ENCODE measurements around the gene NEK7.

Gene NEK7

GRCh38 chr1:198258491-198258890 is 101.7 kb downstream of the NEK7 start:
- TF ChIP-seq ZNF274 (IDR thresholded peaks at IDR 0.05; ENCODE audit: low read depth, low read length), result no peak
- no peak overlapping the region for H3K4me3 ChIP-seq (ENCODE audit: low read length)

- TF ChIP-seq ZNF274 (IDR thresholded peaks at IDR 0.05; ENCODE audit: low read depth, low read length), result no peak
- no peak overlapping the region for H3K4me3 ChIP-seq (ENCODE audit: low read length)
Measured at GRCh38 chr1:198259333-198260074, 102.7 kb downstream of the NEK7 start.

DNA sequence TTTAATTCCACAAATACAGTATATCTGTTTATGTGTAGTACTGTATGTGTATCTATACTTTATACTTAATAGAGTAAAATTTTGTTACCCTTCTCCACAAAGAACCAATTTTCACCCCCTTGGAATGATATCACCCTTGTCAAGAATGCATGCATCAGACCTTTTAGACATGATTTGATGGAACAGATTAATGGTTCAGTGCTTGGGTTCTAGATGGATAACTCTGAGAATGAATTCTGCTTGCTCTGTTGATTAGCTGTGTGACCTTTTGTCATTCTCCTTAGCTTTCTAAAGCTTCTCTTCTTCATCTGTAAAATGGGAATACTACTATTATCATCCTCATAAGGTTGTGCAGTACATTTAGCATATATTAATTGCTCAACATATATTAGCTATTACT is 105.1 kb downstream of the NEK7 start:
- H3K4me3 ChIP-seq (ENCODE audit: low read length), result no peak overlapping the region
- TF ChIP-seq ZNF274 (IDR thresholded peaks at IDR 0.05; ENCODE audit: low read depth, low read length), result no peak

DNA sequence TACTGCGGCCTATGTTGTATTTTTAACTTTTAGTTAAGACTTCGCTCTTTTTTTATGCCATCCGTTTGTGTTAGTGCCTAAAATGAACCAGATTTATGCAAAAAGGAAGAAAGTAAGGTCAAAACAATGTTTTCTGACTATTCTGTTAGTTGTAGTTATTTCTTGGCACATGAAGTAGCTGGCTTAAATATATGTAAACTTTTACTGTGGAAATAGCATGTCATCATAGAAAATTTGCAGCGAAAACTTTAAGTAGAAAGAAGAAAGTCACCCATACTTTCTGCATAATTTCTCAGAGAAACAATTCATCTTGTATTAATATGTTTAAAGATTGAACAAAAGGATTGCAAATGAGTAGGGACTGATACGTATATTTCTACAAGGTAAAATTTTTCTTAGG is 106.4 kb downstream of the NEK7 start:
- no peak overlapping the region for H3K4me3 ChIP-seq (ENCODE audit: low read length)
- no peak for TF ChIP-seq ZNF274 (IDR thresholded peaks at IDR 0.05; ENCODE audit: low read depth, low read length)

DNA sequence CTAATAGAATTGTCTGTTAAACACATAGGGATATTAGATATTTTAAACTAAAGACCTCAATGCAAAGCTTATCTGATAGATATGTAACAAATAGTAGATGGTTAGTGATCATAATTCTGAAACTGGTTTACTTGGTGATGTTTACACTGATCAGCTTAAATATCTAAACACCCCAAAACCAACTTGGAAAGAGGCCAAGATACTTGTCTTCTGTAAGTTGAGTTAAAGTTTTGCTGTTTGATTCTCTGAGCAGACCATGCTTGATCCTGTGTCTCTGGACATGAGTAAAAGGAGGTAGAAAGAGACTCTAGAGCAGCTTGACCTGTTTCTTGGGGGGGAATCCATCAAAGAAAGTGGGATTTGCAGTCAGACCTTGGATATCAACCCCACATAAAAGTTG is 107.5 kb downstream of the NEK7 start:
- no peak for TF ChIP-seq ZNF274 (IDR thresholded peaks at IDR 0.05; ENCODE audit: low read depth, low read length)
- no peak overlapping the region for H3K4me3 ChIP-seq (ENCODE audit: low read length)

- no peak for TF ChIP-seq ZNF274 (IDR thresholded peaks at IDR 0.05; ENCODE audit: low read depth, low read length)
- H3K4me3 ChIP-seq (ENCODE audit: low read length), result no peak overlapping the region
Measured at GRCh38 chr1:198265073-198265661, 108.4 kb downstream of the NEK7 start.

DNA sequence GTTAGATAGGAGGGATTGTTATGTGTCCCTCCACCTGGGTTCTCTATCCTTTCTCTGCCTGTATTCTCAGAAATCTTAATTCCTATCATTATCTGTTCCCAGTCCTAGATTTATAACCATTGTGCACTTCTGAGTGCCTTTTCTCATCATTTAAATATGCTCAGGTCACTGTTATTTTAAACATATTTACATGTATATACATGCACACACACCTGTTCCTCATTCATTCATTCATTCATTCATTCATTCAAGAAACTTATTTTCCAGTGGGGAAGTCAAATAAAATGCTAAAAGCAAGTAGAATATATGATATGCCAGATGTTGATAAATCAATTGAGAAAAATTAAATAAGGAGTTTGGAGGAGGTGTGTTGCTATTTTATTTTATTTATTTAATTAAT is 110.3 kb downstream of the NEK7 start:
- H3K4me3 ChIP-seq (ENCODE audit: low read length), result no peak overlapping the region
- TF ChIP-seq ZNF274 (IDR thresholded peaks at IDR 0.05; ENCODE audit: low read depth, low read length), result no peak

- no peak overlapping the region for H3K4me3 ChIP-seq (ENCODE audit: low read length)
- TF ChIP-seq ZNF274 (IDR thresholded peaks at IDR 0.05; ENCODE audit: low read depth, low read length), result no peak
Measured at GRCh38 chr1:198267921-198268320, 111.1 kb downstream of the NEK7 start.

- TF ChIP-seq ZNF274 (IDR thresholded peaks at IDR 0.05; ENCODE audit: low read depth, low read length), result no peak
- H3K4me3 ChIP-seq (ENCODE audit: low read length), result no peak overlapping the region
Measured at GRCh38 chr1:198268784-198269645, 112.2 kb downstream of the NEK7 start.

GRCh38 chr1:198269646-198269940 is 112.8 kb downstream of the NEK7 start:
- TF ChIP-seq ZNF274 (IDR thresholded peaks at IDR 0.05; ENCODE audit: low read depth, low read length), result no peak
- H3K4me3 ChIP-seq (ENCODE audit: low read length), result no peak overlapping the region

- no peak overlapping the region for H3K4me3 ChIP-seq (ENCODE audit: low read length)
- no peak for TF ChIP-seq ZNF274 (IDR thresholded peaks at IDR 0.05; ENCODE audit: low read depth, low read length)
Measured at GRCh38 chr1:198270273-198270828, 113.6 kb downstream of the NEK7 start.

GRCh38 chr1:198271467-198271866 is 114.7 kb downstream of the NEK7 start:
- TF ChIP-seq ZNF274 (IDR thresholded peaks at IDR 0.05; ENCODE audit: low read depth, low read length), result no peak

GRCh38 chr1:198272492-198272891 is 115.7 kb downstream of the NEK7 start:
- no peak for TF ChIP-seq ZNF274 (IDR thresholded peaks at IDR 0.05; ENCODE audit: low read depth, low read length)
- no peak overlapping the region for H3K4me3 ChIP-seq (ENCODE audit: low read length)

More at GRCh38 chr1:198271467-198271866, 114.7 kb downstream of the NEK7 start:
- H3K4me3 ChIP-seq (ENCODE audit: low read length), result no peak overlapping the region

DNA sequence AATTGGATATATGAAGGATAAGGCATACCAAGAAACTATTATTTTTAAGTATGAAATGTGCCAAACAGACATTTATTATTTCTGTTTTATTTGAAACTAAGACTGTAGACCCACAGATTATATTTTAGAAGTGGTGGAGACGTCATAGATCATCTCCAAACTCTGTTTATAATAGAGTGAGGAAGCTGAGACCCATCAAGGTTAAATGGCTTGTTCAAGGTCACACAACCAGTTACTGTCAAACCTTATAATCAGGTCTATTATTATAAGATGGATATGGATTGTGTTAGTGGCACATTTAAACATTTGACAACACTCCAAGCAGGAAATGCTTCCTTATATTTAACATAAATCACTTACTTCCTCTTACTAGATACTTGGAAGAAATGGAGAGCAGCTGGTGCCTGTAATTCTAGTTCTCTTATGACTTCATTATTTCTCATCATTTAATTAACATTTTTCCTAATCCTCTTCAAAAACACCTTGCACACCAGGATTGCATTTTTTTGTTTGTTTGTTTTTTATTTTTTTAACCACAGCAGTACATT is 117.0 kb downstream of the NEK7 start:
- no peak for TF ChIP-seq ZNF274 (IDR thresholded peaks at IDR 0.05; ENCODE audit: low read depth, low read length)
- no peak overlapping the region for H3K4me3 ChIP-seq (ENCODE audit: low read length)
